SH-SY5Y (cell line): ENCODE data around the gene ASPDH.

Source experiments
- GATA2 ChIP-seq: IDR thresholded peaks from 2 replicates; pipeline ENCODE4 v1.6.1; 2011; ENCODE audit warnings: mild to moderate bottlenecking, low read depth, low read length
- GATA3 ChIP-seq: IDR thresholded peaks from 2 replicates; pipeline ENCODE4 v1.6.1; 2011; ENCODE audit warnings: low read depth, mild to moderate bottlenecking, low read length, moderate library complexity

ASPDH gene

GRCh38 chr19:50498219-50499056 lies 15.3 kb downstream of the ASPDH start:
- TF ChIP-seq GATA3 (no peak), GATA2 (no peak)

DNA sequence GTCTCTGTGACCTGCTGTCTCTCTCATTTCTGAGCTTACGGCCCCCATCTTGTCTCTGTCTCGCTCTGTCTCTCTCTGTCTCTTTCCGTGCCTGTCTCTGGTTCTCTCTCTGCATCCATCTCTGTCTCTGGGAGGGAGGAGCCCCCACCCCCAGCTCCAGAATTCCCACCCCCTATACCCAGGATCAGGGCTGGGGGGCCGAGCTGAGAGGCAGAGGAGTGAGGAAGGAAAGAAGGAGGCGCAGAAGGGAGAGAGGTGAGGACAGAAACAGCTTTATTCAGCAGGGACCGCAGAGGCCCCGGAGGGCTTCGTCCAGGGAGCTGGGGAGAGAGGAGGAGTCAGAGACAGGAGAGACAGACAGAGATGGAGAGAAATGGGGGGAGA lies 16.7 kb downstream of the ASPDH start:
- no peak for TF ChIP-seq GATA2
- TF ChIP-seq GATA3, result no peak

- TF ChIP-seq GATA3 (no peak), GATA2 (no peak)
Observed at GRCh38 chr19:50496189-50497021, 17.3 kb downstream of the ASPDH start.

GRCh38 chr19:50495020-50495531 lies 18.6 kb downstream of the ASPDH start:
- no peak for TF ChIP-seq GATA2
- TF ChIP-seq GATA3, result no peak

DNA sequence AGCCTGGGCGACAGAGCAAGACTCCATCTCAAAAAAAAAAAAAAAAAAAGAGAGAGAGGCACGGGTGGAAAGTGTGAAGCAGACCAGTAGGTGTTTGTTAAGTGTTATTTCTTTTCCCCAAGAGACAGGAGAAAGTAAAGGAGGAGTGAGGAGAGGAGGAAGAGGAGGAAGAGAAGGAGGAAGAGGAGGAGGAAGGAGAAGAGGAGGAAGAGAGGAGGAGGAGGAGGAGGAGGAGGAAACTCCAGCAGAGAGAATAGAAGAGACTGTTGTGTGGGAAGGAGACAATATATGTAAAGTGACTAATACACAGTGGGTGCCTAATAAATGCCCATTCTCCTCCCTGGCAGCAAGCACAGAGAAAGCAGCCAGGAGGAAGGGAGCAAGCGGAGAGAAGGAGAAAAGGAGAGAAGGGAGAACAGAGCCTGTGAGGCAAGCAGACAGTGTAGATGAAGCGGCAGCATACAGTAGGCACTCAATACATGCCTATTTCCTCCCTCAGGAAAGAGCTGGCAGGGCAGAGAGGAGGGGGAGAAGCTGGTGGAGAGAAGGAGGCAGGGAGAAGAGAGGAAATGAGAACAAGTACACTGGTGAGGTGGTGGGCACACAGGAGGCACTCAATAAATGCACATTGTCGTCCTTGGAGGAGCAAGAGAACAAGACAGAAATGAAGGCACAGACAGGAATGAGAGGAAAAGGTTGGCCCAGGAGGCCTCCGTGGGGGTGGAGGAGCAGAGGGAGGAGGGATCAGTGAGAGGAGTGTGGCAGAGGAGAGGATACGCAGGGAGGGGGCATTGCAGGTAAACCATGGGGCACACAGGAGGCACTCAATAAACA lies 19.3 kb downstream of the ASPDH start:
- no peak for TF ChIP-seq GATA3
- TF ChIP-seq GATA2, result no peak

GRCh38 chr19:50493171-50493570 lies 20.5 kb downstream of the ASPDH start:
- TF ChIP-seq GATA3 (no peak), GATA2 (no peak)

GRCh38 chr19:50492303-50493052 lies 21.2 kb downstream of the ASPDH start:
- TF ChIP-seq GATA3, result no peak
- TF ChIP-seq GATA2, result no peak

- TF ChIP-seq GATA2 (no peak), GATA3 (no peak)
Observed at GRCh38 chr19:50490991-50491472, 22.7 kb downstream of the ASPDH start.

- no peak for TF ChIP-seq GATA3
- TF ChIP-seq GATA2, result no peak
Observed at GRCh38 chr19:50490411-50490811, 23.3 kb downstream of the ASPDH start.

DNA sequence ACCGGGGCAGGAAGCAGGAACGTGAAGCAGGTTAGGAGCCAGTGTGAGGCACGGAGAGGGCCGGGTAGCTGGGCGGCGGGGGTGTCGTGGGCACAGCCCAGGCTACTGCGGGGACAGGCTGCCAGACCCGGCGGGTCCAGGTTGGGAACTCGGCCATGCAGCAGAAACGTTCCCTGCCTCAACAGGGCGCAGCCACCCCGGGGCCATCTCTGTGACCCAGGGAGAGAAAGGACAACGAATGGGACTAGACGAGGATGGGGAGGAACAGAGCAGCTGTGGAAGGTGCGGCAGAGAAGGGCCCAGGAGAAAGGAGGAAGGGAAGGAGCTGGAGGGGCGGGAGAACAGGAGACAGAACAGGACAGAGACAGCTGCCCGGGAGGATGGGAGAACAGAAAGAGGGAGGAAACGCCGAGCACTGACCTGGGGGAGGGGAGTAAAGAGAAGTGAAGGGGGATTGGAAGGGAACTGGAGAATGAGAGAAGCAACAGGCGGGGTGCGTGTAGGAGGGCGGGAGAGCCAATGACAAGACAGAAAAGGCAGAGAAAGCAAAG lies 24.2 kb downstream of the ASPDH start:
- TF ChIP-seq GATA2 (no peak), GATA3 (no peak)

GRCh38 chr19:50488389-50489194 lies 25.1 kb downstream of the ASPDH start:
- TF ChIP-seq GATA3 (no peak), GATA2 (no peak)

DNA sequence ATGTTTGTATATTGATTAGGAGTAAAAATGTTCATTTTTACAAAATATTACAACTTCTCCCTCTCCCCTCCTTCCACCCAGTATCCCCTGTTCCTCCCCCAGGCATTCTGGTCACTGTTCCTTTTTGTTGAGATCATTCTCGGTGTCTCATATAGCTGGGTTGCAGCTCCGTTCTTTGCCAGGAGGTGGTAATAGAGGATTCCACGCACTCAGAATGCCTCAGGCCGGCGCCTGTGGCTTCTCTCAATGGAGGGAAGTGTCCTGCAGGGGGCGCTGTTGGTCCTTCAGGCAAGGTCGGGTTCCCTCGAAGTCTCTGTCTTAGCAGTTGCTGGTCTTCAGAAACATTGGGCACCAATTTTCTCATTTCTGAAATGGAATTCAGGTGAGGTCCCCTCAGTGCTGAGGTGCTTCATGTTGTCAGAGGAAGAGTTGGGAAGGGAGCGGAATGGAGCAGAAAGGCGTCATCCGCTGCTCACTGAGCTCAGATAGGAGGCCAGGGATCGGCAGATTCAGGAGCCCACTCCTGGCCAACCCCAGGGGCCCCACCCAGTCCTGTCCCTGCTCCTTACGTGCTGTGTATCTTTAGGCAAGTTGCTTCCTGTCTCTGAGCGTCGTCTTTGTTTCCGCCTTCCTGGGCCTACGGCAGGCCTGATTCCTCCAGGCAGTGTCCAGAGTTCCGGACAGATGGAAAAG lies 26.7 kb downstream of the ASPDH start:
- TF ChIP-seq GATA2 (no peak), GATA3 (no peak)
